HG03378 (cell line): ENCODE data around the gene TENT4B.
"Not testable (repeated sequence)": the region's sequence is repeated elsewhere in the genome, so short reads cannot be mapped to it uniquely, and the experiment has no call there.

ENCODE experiments used
- ATAC-seq: cut with Tn5 transposase; IDR thresholded peaks from one replicate; pipeline ENCODE4 v1.9.1; 2021; ENCODE audit warnings: mild to moderate bottlenecking, moderate library complexity; ENCODE audit not compliant: unreplicated experiment

TENT4B gene

DNA sequence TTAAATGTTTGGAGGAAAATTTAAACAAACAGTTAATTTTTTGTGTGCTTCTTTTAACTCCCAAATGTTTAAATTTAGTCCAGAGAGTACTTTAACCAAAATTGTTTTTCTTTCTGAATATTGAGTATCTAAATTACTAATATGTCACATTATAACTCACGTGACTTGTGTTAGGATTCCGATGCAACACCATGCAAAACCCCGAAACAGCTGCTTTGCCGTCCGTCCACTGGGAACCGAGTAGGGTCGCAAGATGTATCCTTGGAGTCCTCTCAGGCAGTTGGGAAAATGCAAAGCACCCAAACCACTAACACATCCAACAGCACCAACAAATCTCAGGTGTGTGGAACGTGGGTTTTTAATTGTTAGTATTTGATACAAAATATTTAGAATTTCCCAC, 74.6 kb downstream of the TENT4B start:
- no peak for ATAC-seq

- no peak for ATAC-seq
These were observed 75.3 kb downstream of the TENT4B start for GRCh38 chr16:50228364-50228868.

DNA sequence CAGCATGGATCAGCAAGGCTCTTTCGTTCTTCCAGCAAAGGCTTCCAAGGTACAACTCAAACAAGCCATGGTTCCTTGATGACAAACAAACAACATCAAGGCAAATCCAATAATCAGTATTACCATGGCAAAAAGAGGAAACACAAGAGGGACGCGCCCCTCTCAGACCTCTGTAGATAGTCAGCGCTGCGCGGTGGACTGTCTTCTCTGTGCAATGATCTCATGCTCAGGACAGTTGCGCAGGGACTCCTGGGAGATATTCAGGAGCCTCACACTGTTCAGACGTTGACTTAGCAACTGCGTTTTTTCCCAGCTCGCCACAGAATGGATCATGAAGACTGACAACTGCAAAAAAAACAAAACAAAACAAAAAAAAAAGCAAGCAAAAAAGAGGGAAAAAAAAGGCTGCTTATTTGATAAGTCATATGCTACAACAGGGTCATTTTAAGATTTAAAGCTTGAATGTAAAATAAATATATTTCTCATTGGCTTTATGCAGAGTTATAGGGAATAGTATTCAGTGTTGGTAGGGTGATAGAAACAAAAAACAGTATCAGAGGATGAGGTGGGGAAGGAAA, 76.1 kb downstream of the TENT4B start:
- ATAC-seq, result no peak

DNA sequence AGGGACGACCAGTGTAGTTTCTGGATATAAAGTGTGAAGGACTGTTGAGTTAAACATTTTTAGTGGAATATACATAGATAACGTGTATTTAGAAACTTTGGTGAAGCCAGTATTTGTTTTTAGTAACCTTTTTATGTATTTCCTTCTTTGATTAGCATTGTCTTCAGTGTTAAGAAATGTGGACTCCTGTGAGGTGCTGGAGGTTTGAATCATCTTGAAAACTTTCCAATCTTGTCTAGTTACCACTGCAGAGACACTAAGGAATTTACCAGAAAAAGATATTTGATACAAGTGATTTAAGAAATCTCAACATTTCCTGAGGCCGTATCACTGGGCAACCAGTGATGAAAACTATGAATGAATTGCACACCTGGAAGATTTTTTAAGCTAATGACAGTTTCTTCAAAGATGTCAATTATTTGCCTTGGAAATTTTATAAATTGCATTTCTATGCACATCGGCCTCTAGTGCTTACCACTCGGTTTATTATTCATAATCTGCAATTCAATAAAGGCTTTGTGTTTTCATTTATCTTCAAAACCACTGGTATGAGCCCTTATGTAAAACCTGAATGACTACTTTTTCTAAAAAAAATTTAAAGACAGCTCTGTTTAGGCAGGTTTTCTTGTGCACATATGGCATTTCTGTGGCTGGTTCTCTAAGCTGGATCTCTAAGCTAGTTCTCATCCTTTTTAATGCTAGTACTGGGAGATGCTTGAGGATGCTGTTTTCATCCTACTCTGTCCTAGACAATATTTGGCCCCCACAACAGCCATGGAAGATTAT, 81.9 kb downstream of the TENT4B start:
- ATAC-seq, result no peak

DNA sequence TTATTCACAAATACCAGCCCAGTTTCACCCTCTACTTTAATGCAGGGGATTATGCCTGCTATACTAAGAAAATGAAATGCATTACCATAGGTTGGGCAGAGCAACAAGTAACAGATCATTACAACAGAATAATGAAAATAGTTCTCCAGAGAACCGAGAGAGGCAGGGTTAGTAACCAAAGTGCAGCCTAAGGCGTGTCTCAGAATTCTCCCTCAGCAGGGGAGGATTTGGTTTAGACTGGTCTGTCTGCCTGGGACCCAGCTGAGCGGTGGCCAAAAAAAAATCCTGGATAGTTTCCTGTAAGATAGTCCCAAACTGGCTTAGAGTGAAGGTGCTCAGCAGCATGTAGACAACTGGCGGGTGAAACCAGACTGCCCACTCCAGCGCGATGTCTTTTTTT, 82.5 kb downstream of the TENT4B start:
- ATAC-seq, result no peak

- ATAC-seq, result no peak
These were observed 85.2 kb downstream of the TENT4B start for GRCh38 chr16:50238314-50238713.

- no peak for ATAC-seq
These were observed 85.8 kb downstream of the TENT4B start for GRCh38 chr16:50238868-50239301.

GRCh38 chr16:50243024-50243423, 89.9 kb downstream of the TENT4B start:
- ATAC-seq, result not testable (repeated sequence)

DNA sequence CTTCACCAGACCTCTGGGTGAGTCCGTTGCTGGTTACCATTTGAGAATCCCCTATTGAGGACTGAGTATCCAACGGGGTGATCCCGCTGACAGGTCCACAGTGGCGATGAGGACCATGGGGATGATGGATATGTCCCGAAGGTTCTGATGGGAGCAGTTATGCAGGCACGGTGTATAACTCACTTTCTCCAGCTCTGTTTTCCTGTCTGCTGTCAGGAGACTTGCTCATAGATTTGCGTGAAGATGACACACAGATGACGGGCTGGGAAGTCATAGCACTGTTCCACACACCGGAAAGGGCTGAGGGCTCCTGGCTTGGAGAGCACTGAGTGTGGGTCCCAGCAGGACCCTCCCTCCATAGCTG, 91.0 kb downstream of the TENT4B start:
- no peak for ATAC-seq

DNA sequence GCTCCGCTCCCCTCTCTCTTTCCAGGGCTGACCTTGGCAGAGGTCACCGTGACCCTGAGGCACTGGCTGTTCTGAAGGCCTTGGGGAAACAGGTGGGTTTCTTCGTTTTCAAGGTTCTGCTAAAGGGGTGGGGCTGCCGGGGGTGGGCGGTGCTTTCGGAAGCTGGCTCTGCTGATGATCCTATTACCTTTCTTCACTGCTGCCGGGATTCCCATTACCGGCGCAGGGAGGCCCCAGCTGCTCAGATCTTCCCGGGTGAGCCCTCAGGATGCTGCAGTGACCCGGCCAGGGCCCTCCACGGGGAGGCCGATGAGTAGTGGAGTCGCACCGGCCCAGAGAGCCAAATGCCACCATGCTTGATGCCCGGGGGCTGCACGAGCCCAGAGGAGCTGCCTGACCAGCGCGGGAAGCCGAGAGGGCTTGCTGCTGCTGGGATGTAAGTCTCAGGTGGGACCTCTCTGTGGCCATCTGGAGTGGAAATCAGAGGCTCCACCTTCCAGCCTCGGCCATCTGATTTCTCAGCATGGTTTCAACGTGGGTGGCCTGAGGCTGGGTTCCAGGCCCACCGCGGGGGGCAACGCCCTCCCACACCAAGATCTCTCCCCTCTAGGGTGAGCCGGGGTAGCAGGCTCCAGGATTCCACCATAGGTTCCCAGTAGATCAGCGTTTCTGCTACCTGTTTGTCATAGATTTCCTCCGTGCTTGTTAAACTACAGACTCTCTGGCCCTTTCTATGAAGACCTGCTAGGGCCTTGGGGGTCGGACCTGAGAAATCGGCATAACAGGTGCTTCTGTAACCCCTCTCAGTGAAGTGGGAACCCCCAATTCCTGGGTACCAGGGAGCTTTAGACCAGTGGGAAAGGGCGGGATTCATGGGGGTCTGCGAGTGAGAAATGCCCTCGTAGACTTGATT, 91.7 kb downstream of the TENT4B start:
- ATAC-seq, result no peak

DNA sequence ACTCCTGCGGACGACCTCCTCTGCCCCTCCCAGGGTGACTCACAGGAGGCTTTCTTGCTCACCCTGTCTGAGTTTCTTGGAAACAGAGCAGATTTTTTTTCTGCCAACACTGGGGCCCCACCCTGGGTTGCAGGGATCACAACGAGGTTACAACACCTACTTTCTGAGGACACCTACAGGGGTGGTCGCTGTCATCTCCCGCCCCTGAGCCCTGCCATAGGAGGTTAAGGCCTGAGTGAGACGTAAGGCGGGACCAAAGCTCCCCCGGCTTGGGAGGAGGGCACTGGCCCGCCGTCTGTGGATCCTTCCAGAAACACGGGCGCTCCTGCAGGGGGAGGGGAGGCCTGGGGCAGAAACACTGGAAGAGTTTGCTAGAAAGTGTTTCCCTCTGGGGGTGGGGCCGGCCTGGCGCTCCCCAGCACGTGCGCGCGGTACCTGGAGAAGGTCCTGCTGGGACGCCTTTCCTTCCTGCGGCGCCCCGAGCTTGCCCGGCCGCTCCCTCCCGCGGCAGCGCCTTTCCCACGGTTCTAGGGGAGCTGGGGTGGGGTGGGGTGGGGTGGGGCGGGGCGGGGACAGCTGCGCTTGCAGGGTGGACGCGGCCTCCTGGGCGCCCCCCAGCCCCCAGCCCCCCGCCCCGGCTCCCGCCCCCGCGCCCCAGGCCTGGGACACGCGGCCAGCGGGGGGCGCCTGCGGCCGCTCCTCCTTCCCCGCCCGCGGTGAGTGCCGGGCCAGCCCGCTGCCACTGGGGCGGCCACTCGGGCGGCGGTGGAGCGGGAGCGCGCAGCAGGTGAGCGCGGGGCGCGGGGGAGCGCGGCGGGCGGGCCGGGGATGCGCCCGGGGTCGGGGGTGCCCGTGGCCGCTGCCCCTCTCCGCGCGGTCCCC, 92.6 kb downstream of the TENT4B start:
- ATAC-seq, result no peak

DNA sequence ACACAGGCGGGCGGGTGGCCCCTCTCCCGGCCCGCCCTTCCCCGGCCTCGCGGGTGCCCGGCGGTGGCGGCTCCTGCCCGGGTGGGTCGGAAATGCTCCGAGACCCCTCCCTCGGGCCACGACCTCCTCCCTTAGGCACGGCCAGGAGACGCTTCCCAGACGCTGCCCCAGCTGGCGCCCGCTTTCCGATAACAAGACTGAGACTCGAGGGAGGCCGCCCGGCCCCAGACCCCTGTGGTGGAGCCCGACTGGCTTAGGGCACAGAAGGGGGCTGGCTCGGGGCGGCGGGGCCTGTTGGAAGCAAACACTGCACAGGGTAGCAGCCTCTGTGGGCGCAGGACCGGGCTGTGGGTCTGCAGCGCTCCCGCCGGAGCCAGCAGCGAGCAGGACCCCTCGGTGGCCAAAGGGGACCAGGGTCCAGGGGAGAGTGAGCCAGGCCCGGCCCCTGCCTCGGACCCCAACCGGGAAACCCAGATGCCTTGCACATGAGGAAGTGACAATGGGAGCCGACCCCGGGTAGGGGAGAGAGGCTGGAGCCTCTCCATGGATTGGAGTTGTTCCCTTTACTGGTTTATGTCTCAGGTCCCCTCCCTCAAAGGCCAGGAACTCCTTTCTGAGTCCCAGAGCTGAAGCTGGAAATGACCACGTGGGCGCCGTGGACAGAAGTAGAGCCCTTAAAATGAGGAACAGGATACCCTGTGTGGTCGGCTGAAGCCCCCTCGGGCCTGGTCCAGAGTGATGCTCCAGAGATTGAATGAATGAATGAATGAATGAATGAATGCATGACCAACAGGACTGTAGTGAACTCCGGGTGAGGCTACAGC, 93.4 kb downstream of the TENT4B start:
- no peak for ATAC-seq

DNA sequence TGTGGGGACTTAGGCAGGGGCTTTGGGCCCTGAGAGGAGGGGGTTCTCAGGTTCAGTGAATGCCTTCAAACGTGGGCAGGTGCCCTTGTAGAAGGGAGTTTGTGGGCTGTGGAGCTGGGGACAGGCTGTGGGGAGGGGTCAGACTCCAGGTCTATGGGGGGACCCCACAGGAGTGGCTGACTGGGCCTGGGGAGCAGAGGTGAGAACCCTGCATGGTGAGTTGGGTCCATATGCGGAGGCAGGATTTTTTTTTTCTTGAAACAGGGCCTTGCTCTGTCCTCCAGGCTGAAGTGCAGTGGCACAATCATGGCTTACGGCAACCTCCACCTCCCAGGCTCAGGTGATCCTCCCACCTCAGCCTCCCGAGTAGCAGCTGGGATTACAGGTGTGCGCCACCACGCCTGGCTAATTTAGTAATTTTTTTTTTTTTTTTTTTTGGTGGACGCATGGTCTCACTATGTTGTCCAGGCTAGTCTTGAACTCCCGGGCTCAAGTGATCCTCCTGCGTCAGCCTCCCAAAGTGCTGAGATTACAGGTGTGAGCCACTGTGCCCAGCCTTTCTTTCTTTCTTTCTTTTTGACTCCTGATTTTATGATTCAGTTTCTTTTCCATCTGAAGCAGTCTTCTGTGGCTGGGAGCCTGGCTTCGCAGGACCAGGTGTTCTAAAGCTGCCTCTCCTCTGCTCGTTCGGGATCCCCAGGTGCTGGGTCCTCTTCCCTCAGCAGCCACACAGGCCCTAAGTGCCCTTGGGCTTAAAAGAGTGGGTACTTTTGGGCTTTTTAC, 94.2 kb downstream of the TENT4B start:
- ATAC-seq, result no peak

- no peak for ATAC-seq
These were observed 95.0 kb downstream of the TENT4B start for GRCh38 chr16:50247906-50248608.

- no peak for ATAC-seq
These were observed 95.7 kb downstream of the TENT4B start for GRCh38 chr16:50248845-50249244.

GRCh38 chr16:50251375-50252081, 98.4 kb downstream of the TENT4B start:
- no peak for ATAC-seq

DNA sequence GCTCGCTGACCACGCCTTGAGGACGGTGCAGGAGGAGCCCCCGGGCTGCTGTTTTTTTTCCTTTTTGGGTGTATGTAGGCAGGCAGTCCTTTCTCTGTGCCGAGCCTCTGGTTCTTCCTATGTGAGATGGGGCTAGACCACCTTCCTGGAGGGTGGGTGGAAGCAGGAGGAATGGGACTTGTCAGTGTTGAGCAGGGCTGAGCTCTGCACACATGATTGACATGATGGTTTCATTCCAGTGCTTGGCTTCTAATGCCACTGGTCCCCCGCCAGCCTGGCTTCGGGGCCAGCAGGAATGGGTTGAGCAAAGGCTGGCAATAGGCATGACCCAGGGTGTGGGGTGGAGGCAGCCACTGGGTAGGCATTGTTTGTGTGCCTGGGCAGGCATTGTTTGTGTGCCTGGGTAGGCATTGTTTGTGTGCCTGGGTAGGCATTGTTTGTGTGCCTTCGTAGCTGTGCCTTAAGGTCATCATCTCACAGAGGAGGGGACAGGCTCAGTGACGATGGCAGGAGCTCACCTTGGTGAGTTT, 99.0 kb downstream of the TENT4B start:
- ATAC-seq, result no peak
